Loucy (cell line): ENCODE data around the gene TCF19.

Source experiments
- H2AFZ ChIP-seq: fragments of 200-600 bp; sonication (generic); 2 replicates; pipeline ENCODE4 v1.6.0; 2016; ENCODE audit warnings: antibody characterized with exemption, mild to moderate bottlenecking, low read length, moderate library complexity
- H3F3A ChIP-seq: fragments of 200-600 bp; 2 replicates; pipeline ENCODE4 v1.6.0; 2016; ENCODE audit warnings: antibody characterized with exemption, low read depth, mild to moderate bottlenecking
- H3K27me3 ChIP-seq: fragments of 200-600 bp; sonication (generic); 2 replicates; pipeline ENCODE4 v1.6.1; 2014; ENCODE audit warnings: low read length, mild to moderate bottlenecking; ENCODE audit not compliant: insufficient read depth, poor library complexity, severe bottlenecking
- H3K36me3 ChIP-seq: fragments of 200-600 bp; sonication (generic); 2 replicates; pipeline ENCODE4 v1.6.1; 2016; ENCODE audit warnings: low read length; ENCODE audit not compliant: insufficient read depth
- H3K4me1 ChIP-seq: fragments of 200-600 bp; sonication (generic); 2 replicates; pipeline ENCODE4 v1.5.1; 2014; ENCODE audit warnings: low read length, mild to moderate bottlenecking; ENCODE audit not compliant: insufficient read depth, poor library complexity, severe bottlenecking
- H3K4me2 ChIP-seq: fragments of 200-600 bp; sonication (generic); 2 replicates; pipeline ENCODE4 v1.6.0; 2014; ENCODE audit warnings: antibody characterized with exemption, low read length, low read depth, mild to moderate bottlenecking; ENCODE audit not compliant: poor library complexity, severe bottlenecking
- H3K4me3 ChIP-seq: fragments of 200-600 bp; sonication (generic); 2 replicates; pipeline ENCODE4 v1.5.1; 2014; ENCODE audit warnings: low read length, mild to moderate bottlenecking, mixed read lengths; ENCODE audit not compliant: poor library complexity, severe bottlenecking
- H3K79me2 ChIP-seq: fragments of 200-600 bp; sonication (generic); 2 replicates; pipeline ENCODE4 v1.6.1; 2014; ENCODE audit warnings: low read length; ENCODE audit not compliant: insufficient read depth
- H3K9ac ChIP-seq: fragments of 200-600 bp; sonication (generic); 2 replicates; pipeline ENCODE4 v1.6.0; 2014; ENCODE audit warnings: mild to moderate bottlenecking, low read depth, low read length, moderate library complexity; ENCODE audit not compliant: poor library complexity, severe bottlenecking
- H3K9me2 ChIP-seq: fragments of 200-600 bp; sonication (generic); replicated peaks from 2 replicates; pipeline ENCODE4 v1.6.1; 2016; ENCODE audit warnings: low read depth, low read length, mixed read lengths
- H3K9me3 ChIP-seq: fragments of 200-600 bp; sonication (generic); 2 replicates; pipeline ENCODE4 v1.6.1; 2014; ENCODE audit warnings: mild to moderate bottlenecking, antibody characterized with exemption, low read length, low read depth; ENCODE audit not compliant: insufficient read depth
- H4K20me1 ChIP-seq: fragments of 200-600 bp; sonication (generic); 2 replicates; pipeline ENCODE4 v1.6.0; 2014; ENCODE audit warnings: antibody characterized with exemption, low read length, mild to moderate bottlenecking; ENCODE audit not compliant: insufficient read depth, poor library complexity, severe bottlenecking
- CTCF ChIP-seq: fragments of 200-600 bp; sonication (generic); conservative IDR thresholded peaks from 2 replicates; pipeline ENCODE4 v1.5.1; 2014; ENCODE audit warnings: mild to moderate bottlenecking, antibody characterized with exemption, low read length
- EZH2phosphoT487 ChIP-seq: fragments of 200-600 bp; IDR thresholded peaks from 2 replicates; pipeline ENCODE4 v1.6.1; 2018; ENCODE audit warnings: antibody characterized with exemption, mild to moderate bottlenecking, moderate library complexity, borderline replicate concordance

TCF19 gene

DNA sequence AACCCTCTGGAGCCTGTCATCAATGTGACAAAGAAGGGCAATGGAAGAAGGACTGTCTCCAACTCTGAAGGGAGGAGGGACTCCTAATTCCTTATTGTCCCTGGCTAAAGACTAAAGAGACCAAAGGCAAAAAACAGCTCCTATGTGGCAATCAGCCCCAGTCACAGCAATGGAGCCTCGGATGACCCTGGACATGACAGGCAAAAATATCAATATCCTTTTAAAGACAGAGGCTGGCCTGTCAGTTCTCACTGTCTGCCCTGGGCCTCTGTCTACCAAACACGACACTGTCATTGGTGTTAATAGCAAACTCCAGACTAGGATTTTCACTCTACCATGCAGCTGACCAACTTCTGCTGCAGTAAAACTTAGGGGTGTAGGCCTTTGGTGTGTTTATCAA, 50.1 kb downstream of the TCF19 start:
- Histone ChIP-seq H3K4me2 (no peak overlapping the region), H2AFZ (no peak overlapping the region), H3K9ac (no peak overlapping the region), H3K4me1 (peaks cover 9% of the 10 kb centered on the region), H3K4me3 (no peak overlapping the region), H3K79me2 (no peaks in the 10 kb centered on the region; the same call in 1 of the 2 replicates), H3K9me3 (no peaks in the 10 kb centered on the region), H3K27me3 (no peaks in the 10 kb centered on the region), H3K9me2 (no peaks in the 10 kb centered on the region), H3F3A (0 out of 2 replicates have a peak, but pooled peaks cover 3% of the 10 kb centered on the region), H3K36me3 (no peaks in the 10 kb centered on the region), H4K20me1 (no peaks in the 10 kb centered on the region)
- TF ChIP-seq EZH2phosphoT487 (no peak), CTCF (no peak)

DNA sequence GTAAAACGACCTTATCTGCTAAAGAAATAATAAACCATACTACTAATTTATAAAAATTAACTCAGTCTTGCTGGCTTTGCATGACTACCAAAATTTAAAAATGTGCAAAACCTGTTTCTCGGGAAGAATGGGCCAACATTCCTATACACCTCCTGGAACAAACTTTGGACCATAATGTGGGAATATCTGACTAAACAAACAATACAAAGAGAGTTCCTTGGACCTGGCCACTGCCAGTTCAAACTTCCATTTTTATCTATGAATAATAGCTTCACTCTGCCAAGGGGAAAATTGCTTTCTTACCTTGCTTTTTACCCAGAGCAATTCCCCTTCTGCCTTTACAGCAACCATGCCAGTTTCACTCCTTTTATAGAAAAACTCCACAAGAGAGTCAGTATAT, 50.7 kb downstream of the TCF19 start:
- no peak for TF ChIP-seq EZH2phosphoT487
- no peak for TF ChIP-seq CTCF
- H3K9me2 ChIP-seq = no peaks in the 10 kb centered on the region
- no peak overlapping the region for H3K4me3 ChIP-seq

DNA sequence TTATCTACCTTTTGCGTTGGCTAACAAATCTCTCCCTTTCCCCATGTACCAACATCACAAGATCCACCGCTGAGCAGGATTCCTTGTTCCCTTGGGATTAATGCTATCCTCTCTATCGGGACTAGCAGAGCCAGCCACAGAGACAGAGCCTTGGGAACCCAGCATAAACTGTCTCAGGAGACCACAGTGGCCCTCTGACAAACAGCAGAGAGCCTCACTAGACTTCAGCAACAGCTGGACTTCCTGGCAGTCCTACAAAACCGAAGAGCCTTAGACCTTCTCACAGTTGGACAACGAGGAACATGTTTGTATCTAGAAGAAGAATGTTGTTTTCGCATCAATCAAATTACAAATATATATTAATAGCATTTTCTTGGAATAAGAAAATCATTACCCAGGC, 51.7 kb downstream of the TCF19 start:
- no peaks in the 10 kb centered on the region for H3F3A ChIP-seq
- no peaks in the 10 kb centered on the region for H3K4me1 ChIP-seq
- no peaks in the 10 kb centered on the region for H3K27me3 ChIP-seq
- H3K4me3 ChIP-seq = no peak overlapping the region
- no peaks in the 10 kb centered on the region for H3K36me3 ChIP-seq
- no peaks in the 10 kb centered on the region for H3K79me2 ChIP-seq
- H3K4me2 ChIP-seq = no peak overlapping the region
- H3K9me3 ChIP-seq = no peaks in the 10 kb centered on the region
- no peak overlapping the region for H2AFZ ChIP-seq
- TF ChIP-seq CTCF (no peak), EZH2phosphoT487 (no peak)
- no peaks in the 10 kb centered on the region for H3K9me2 ChIP-seq
- no peak overlapping the region for H3K9ac ChIP-seq
- no peaks in the 10 kb centered on the region for H4K20me1 ChIP-seq

More for the DNA sequence above, 50.7 kb downstream of the TCF19 start:
- H3K4me1 ChIP-seq = peaks cover 7% of the 10 kb centered on the region
- no peak overlapping the region for H3K4me2 ChIP-seq
- no peaks in the 10 kb centered on the region; the same call in 1 of the 2 replicates for H3K79me2 ChIP-seq
- H3K27me3 ChIP-seq = no peaks in the 10 kb centered on the region
- no peaks in the 10 kb centered on the region for H3K36me3 ChIP-seq
- H3F3A ChIP-seq = no peaks in the 10 kb centered on the region
- H3K9me3 ChIP-seq = no peaks in the 10 kb centered on the region
- H4K20me1 ChIP-seq = no peaks in the 10 kb centered on the region
- no peak overlapping the region for H2AFZ ChIP-seq
- H3K9ac ChIP-seq = no peak overlapping the region
